Measurements from ENCODE around the gene TRAPPC2L. TPM values are rescaled to one million over a fixed set of nuclear protein-coding genes. Genes with fewer than 3 reads are reported as not detected.

TRAPPC2L gene
- total and polyA plus RNA-seq, 10 of the 15 experiments (the other 5 are each of a cell fraction or from before 2014, with no cell fraction given), result 56.3 to 363 (median 118) TPM

DNA sequence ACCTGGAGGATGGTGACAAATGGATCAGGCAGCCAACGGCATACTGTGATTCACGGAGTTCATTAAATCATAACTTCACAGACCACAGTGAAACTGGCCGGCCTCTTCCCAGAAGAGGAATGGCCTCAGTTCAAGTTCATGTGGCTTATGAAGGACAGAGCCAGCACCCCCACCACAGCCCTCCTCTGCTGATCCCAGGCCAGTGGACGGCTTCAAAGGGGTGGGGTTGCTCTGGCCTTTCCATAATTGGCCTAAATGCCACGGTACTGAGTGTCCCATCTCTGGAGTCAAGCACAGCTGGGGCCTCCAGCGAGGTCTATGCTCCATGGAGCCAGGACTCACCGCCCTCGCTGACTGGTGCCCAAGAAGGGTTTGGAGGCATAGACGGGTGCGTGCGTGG is 21.5 kb upstream of the TRAPPC2L start (continued):
- TF ChIP-seq SUPT20H (IDR thresholded peaks at IDR 0.05; ENCODE audit: borderline replicate concordance, control insufficient read depth, low read depth, low read length) (no peak), NR2F1 (conservative IDR thresholded peaks at IDR 0.05) (no peak)

DNA sequence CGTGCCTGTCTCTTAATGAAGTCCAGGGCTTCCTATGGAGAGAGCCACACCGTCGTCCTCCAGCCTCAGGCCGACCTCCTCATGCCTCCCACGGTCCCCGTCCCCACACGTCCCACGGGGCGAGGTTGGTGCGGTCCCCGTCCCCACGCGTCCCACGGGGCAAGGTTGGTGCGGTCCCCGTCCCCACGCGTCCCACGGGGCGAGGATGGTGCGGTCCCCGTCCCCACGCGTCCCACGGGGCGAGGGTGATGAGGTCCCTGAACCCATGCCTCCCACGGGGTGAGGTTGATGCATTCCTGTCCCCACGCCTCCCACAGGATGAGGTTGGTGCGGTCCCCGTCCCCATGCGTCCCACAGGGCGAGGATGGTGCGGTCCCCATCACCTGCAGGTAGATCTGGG is 21.1 kb upstream of the TRAPPC2L start:
- no TSS peak for BruUV-seq (replicated peaks)
- H3K79me2 ChIP-seq (ENCODE audit: control insufficient read depth, insufficient read depth, low read length), result no peaks in the 10 kb centered on the region
- RAD21 ChIA-PET (ENCODE audit: unreplicated experiment), result no interaction called here
- intact Hi-C loops (cut with micrococcal nuclease; ENCODE audit: unreplicated experiment) (no loop called here), in situ Hi-C loops (cut with MboI) (no loop called here)
- FAIRE-seq, result no peak
- ATAC-seq, result no peak
- no peak overlapping the region for H2AFZ ChIP-seq (ENCODE audit: control insufficient read depth, low read depth, low read length)
- no peak overlapping the region for H3K9ac ChIP-seq (ENCODE audit: control insufficient read depth, insufficient read depth, low read length)
- no peak overlapping the region for H3K4me2 ChIP-seq (ENCODE audit: control insufficient read depth, insufficient read depth)
- no peaks in the 10 kb centered on the region for H3K27me3 ChIP-seq (replicated peaks in 1 of 2; ENCODE audit: control insufficient read depth in 2 of 2, insufficient read depth in 2 of 2, low read length in 1 of 2)
- CTCF ChIA-PET, result no interaction called here
- SMC1A ChIA-PET (ENCODE audit: uncharacterized antibody, unreplicated experiment), result no interaction called here
- TF ChIP-seq POLR2A (IDR thresholded peaks at IDR 0.05; ENCODE audit: low read depth, low read length), result peak; percentile 40; the same call in 1 of the 2 replicates
- TF ChIP-seq IKZF1 (conservative IDR thresholded peaks at IDR 0.05), result no peak
- no peaks in the 10 kb centered on the region for H3K4me1 ChIP-seq (ENCODE audit: control insufficient read depth, insufficient read depth, low read length)
- H3K4me3 ChIP-seq, result no peak overlapping the region
- WGBS (ENCODE audit: insufficient coverage, insufficient replicate concordance, low lambda C conversion rate, missing lambda C conversion rate), result 28% methylated on average over 26 of the region's 33 CpGs
- no peaks in the 10 kb centered on the region for H3K9me3 ChIP-seq (replicated peaks; ENCODE audit: control insufficient read depth, insufficient read depth, low read length)
- H3K27ac ChIP-seq (ENCODE audit: control insufficient read depth, insufficient read depth), result no peak overlapping the region
- H4K20me1 ChIP-seq (ENCODE audit: control insufficient read depth, insufficient read depth), result no peaks in the 10 kb centered on the region
- no peaks in the 10 kb centered on the region; a peak in 1 of 4 replicates for H3K36me3 ChIP-seq (ENCODE audit: control insufficient read depth in 2 of 2, insufficient read depth in 2 of 2, low read length in 1 of 2)
- POLR2A ChIA-PET, result no interaction called here
- no peak for DNase-seq (ENCODE audit: low read depth, low spot score)

DNA sequence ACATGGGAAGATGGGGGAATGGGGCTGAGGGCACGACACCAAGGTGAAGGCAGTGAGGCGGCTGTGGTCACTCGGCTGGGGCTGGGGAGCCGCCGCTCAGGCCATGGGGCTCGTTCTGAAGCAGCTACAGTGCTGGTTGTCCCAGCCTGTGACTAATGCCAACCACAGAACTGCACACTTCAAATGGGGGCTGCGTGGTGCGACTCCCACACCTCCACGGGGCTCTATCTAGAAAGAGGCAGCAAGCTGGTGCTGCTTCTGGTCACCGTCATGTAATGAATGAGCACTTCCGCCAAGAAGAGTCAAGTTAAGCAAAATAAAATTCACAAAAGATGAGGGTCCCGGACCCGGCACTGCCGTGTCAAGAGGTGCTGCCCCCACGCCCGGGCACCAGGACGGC is 20.1 kb upstream of the TRAPPC2L start:
- ChIA-PET SMC1A (ENCODE audit: uncharacterized antibody, unreplicated experiment) (no interaction called here), RAD21 (ENCODE audit: unreplicated experiment) (no interaction called here), CTCF (no interaction called here), POLR2A (no interaction called here)
- no peak for DNase-seq (ENCODE audit: low read depth, low spot score)
- intact Hi-C loops (cut with micrococcal nuclease; ENCODE audit: unreplicated experiment) (no loop called here), in situ Hi-C loops (cut with MboI) (no loop called here)
- Histone ChIP-seq H3K79me2 (ENCODE audit: control insufficient read depth, insufficient read depth, low read length) (no peaks in the 10 kb centered on the region), H3K27me3 (replicated peaks in 1 of 2; ENCODE audit: control insufficient read depth in 2 of 2, insufficient read depth in 2 of 2, low read length in 1 of 2) (no peaks in the 10 kb centered on the region), H3K9me3 (replicated peaks; ENCODE audit: control insufficient read depth, insufficient read depth, low read length) (no peaks in the 10 kb centered on the region), H3K9ac (ENCODE audit: control insufficient read depth, insufficient read depth, low read length) (no peak overlapping the region), H3K4me1 (ENCODE audit: control insufficient read depth, insufficient read depth, low read length) (no peaks in the 10 kb centered on the region), H3K36me3 (ENCODE audit: control insufficient read depth in 2 of 2, insufficient read depth in 2 of 2, low read length in 1 of 2) (no peaks in the 10 kb centered on the region; a peak in 1 of 4 replicates), H4K20me1 (ENCODE audit: control insufficient read depth, insufficient read depth) (no peaks in the 10 kb centered on the region), H3K4me3 (no peak overlapping the region), H3K4me2 (ENCODE audit: control insufficient read depth, insufficient read depth) (no peak overlapping the region), H2AFZ (ENCODE audit: control insufficient read depth, low read depth, low read length) (no peak overlapping the region), H3K27ac (ENCODE audit: control insufficient read depth, insufficient read depth) (no peak overlapping the region)
- no peak for ATAC-seq
- WGBS (ENCODE audit: insufficient coverage, insufficient replicate concordance, low lambda C conversion rate, missing lambda C conversion rate), result 57% methylated on average over 17 of the region's 17 CpGs
- no peak for FAIRE-seq
- no TSS peak for BruUV-seq (replicated peaks)
- no peak for TF ChIP-seq KLF5 (IDR thresholded peaks at IDR 0.05; ENCODE audit: partially characterized antibody)
- no peak for TF ChIP-seq NRF1 (conservative IDR thresholded peaks at IDR 0.05; ENCODE audit: low read depth, low read length)
- TF ChIP-seq PML (IDR thresholded peaks at IDR 0.05; ENCODE audit: low read length), result no peak
- TF ChIP-seq, protein P1, sequence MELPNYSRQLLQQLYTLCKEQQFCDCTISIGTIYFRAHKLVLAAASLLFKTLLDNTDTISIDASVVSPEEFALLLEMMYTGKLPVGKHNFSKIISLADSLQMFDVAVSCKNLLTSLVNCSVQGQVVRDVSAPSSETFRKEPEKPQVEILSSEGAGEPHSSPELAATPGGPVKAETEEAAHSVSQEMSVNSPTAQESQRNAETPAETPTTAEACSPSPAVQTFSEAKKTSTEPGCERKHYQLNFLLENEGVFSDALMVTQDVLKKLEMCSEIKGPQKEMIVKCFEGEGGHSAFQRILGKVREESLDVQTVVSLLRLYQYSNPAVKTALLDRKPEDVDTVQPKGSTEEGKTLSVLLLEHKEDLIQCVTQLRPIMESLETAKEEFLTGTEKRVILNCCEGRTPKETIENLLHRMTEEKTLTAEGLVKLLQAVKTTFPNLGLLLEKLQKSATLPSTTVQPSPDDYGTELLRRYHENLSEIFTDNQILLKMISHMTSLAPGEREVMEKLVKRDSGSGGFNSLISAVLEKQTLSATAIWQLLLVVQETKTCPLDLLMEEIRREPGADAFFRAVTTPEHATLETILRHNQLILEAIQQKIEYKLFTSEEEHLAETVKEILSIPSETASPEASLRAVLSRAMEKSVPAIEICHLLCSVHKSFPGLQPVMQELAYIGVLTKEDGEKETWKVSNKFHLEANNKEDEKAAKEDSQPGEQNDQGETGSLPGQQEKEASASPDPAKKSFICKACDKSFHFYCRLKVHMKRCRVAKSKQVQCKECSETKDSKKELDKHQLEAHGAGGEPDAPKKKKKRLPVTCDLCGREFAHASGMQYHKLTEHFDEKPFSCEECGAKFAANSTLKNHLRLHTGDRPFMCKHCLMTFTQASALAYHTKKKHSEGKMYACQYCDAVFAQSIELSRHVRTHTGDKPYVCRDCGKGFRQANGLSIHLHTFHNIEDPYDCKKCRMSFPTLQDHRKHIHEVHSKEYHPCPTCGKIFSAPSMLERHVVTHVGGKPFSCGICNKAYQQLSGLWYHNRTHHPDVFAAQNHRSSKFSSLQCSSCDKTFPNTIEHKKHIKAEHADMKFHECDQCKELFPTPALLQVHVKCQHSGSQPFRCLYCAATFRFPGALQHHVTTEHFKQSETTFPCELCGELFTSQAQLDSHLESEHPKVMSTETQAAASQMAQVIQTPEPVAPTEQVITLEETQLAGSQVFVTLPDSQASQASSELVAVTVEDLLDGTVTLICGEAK (IDR thresholded peaks at IDR 0.05; ENCODE audit: borderline replicate concordance), result no peak
- TF ChIP-seq JUNB (IDR thresholded peaks at IDR 0.05), result no peak
- TF ChIP-seq CBX3 (IDR thresholded peaks at IDR 0.05; ENCODE audit: borderline replicate concordance, low read depth), result no peak
- no peak for TF ChIP-seq CHD1 (IDR thresholded peaks at IDR 0.05; ENCODE audit: low read depth, low read length)
- no peak for TF ChIP-seq SIN3A (IDR thresholded peaks at IDR 0.05; ENCODE audit: low read depth, low read length)

Data from GM12878 (cell line).